Bladder microvascular endothelial cell (primary cell): ENCODE results near the gene IL1A. TPM values are rescaled to one million over a fixed set of nuclear protein-coding genes. Genes with fewer than 3 reads are reported as not detected.

Experiments
- total RNA-seq: library from RNA; depleted of rRNA; stranded (reverse); fragments of >200 nt; gene quantifications from 2 replicates; pipeline ENCODE4 v1.2.3, GENCODE V29; 2014

The IL1A gene, protein sequence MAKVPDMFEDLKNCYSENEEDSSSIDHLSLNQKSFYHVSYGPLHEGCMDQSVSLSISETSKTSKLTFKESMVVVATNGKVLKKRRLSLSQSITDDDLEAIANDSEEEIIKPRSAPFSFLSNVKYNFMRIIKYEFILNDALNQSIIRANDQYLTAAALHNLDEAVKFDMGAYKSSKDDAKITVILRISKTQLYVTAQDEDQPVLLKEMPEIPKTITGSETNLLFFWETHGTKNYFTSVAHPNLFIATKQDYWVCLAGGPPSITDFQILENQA
- total RNA-seq = 0.13 and 0.32 TPM in 2 replicates

DNA sequence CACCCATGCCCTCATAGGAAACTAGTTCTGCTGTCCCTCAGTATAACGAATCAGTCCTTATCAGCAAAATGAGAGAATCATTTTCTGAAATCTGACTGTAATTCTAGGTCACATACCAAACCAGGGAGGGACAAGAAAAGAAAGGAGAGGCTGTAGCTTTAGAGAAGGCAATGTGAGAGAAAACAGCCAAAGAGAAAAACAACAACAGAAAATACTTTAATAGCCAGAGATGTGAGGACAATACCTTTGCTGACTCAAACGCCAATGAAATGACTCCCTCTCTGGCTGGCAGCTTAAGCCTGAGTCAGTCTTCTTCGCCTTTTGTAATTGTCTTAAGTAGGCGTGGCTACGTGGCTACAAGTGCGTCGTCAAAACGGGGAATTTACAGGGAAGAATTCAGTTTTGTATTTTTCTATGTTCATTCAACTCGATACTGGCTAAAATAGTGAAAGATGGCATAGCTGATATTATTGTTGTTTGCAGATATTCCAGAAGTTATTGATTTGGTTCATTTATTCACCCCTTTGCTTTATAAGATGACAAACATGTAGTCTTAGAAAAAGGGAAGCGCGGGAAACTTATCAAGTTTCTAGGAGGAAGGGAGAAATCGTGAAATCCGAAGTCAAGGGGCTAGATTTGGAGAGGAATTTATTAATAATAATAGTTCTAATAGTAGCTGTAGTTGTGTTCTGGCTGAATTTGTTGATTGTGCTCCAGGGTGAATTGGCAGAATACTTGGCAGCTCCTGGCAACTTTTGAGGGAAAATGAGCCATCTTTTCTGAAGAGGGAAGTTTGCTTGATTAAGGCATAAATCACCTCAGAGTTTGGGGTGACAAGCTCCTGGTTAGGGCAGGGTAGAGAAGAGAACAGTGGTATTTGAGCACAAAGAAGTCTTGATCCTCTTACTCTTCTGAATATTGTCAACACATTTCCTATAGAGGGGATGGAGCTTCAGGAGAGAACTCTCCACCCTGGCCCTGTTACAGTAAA is at the start of gene IL1A:
TSS of gene IL1A (minus strand) at position 295 of the 991 bp plus-strand sequence. CDS start 723 bp downstream, outside the sequence.

DNA sequence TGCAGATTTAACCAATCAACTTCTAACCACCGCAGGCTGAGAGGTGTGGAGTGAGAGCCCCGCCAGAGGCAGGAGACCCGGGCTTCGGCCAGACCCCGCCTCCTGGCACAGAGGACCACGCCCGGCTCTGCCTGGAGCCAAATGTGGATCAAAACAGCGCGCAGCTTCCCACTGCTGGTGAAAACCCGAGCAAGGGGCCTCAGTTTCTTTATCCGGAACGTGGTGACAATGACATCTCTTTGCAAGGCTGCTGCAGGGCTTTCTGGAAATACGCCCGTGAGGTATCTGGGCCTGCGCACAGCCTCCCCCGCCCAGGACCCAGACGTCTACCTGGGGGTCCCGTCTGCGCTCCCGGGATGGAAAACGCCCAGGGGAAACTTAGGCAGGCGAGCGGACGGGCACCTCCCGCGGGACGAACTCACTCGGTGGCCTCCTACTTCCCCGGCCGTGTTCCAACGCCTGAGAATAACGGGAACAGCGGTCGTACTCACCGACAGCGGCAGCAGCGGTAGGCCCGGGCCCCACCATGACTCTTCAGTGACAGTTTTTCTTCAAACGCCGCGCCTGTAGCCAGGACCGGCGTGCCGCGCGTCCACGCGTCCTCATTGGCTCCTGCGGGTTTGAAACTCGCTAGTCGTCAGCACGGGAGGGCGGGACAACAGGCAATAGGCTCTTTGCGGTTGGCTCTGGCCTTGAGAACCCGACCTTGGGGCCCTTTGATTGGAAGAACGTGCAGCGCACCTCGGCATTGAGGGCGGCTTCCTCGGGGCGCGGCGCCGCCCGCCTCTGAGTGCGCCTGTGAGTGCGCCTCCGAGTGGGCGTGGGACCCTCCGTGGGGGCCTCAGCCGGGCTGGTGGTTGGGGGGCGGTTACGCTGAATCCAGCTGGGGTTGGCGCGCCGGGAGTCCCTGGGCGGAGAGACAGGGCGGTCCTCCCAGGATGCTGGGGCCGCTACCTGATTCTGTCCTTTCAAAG is 19.9 kb downstream of the IL1A start, which contains the start of gene CKAP2L:
TSS of gene CKAP2L (minus strand) at position 539 of the 974 bp plus-strand sequence. CDS start at position 528, 11 bp downstream.

Other genes starting within 250 kb of the IL1A start
- 10.8 and 28.3 TPM in 2 replicates for gene POLR1B, start 242.0 kb downstream of the IL1A start, total RNA-seq
- 5.6 and 9.2 TPM in 2 replicates for gene CHCHD5, start 199.9 kb downstream of the IL1A start, total RNA-seq
- gene SLC20A1, start 138.6 kb downstream of the IL1A start, total RNA-seq = 40.6 and 64.7 TPM in 2 replicates
- not detected in 2 replicates for gene NT5DC4, start 63.5 kb downstream of the IL1A start, total RNA-seq
- gene CKAP2L, start 19.9 kb downstream of the IL1A start, total RNA-seq = 3.8 and 4.5 TPM in 2 replicates
- 0.25 and 0.32 TPM in 2 replicates for gene IL1B, start 52.3 kb upstream of the IL1A start, total RNA-seq
- not detected in 2 replicates for gene IL37, start 126.7 kb upstream of the IL1A start, total RNA-seq
- gene IL36G, start 193.5 kb upstream of the IL1A start, total RNA-seq = not detected in 2 replicates
- gene IL36A, start 221.0 kb upstream of the IL1A start, total RNA-seq = not detected in 2 replicates